T-helper 17 cell (primary cell): Measurements from ENCODE around the gene MYF6. TPM values are rescaled to one million over a fixed set of nuclear protein-coding genes. Genes with fewer than 3 reads are reported as not detected.

Source experiments
- ATAC-seq: fragments of 150-1000 bp; cut with Tn5 transposase; 2 replicates; pipeline ENCODE4 v1.10.0; 2021; ENCODE audit warnings: mild to moderate bottlenecking, moderate library complexity
- DNase-seq, 3 donors: peaks; one replicate each; pipeline versions ENCODE4 v3.0.0 to v3.0.0-alpha.2; 2020 to 2021
- H3K9me3 ChIP-seq: one replicate; pipeline ENCODE4 v1.7.0; 2013; ENCODE audit warnings: low read length, mild to moderate bottlenecking; ENCODE audit not compliant: control insufficient read depth, poor library complexity, severe bottlenecking
- H3K27ac Mint-ChIP-seq: one replicate; pipeline ENCODE4 v1.8.0; 2022; ENCODE audit warnings: mild to moderate bottlenecking, moderate library complexity, mixed read lengths
- H3K27me3 Mint-ChIP-seq: one replicate; pipeline ENCODE4 v1.8.0; 2022; ENCODE audit warnings: mixed read lengths
- H3K36me3 Mint-ChIP-seq: one replicate; pipeline ENCODE4 v1.8.0; 2022; ENCODE audit warnings: low read depth, mixed read lengths
- H3K4me1 Mint-ChIP-seq: one replicate; pipeline ENCODE4 v1.8.0; 2022; ENCODE audit warnings: mild to moderate bottlenecking, mixed read lengths
- H3K4me3 Mint-ChIP-seq: one replicate; pipeline ENCODE4 v1.8.0; 2022; ENCODE audit warnings: mild to moderate bottlenecking, moderate library complexity, mixed read lengths
- total RNA-seq, 4 donors: library from RNA in 2 of 4; stranded (reverse) in 2 of 4; gene quantifications; one replicate each; pipeline ENCODE4 v1.2.3 and lab custom pipeline; 2022 to 2026

Gene MYF6
- total RNA-seq, 2 donors from 2014 or later: not detected

- Mint-ChIP-seq H3K4me1 (no peaks in the 10 kb centered on the region), H3K4me3 (no peak overlapping the region), H3K27ac (no peak overlapping the region), H3K36me3 (no peaks in the 10 kb centered on the region), H3K27me3 (no peaks in the 10 kb centered on the region)
- no peaks in the 10 kb centered on the region for H3K9me3 ChIP-seq
- no peak for ATAC-seq
- no peak for DNase-seq
Measured at GRCh38 chr12:80692114-80692513, 15.3 kb upstream of the MYF6 start.

GRCh38 chr12:80697270-80697887 is 10.1 kb upstream of the MYF6 start:
- H3K36me3 Mint-ChIP-seq: no peaks in the 10 kb centered on the region
- H3K4me3 Mint-ChIP-seq: no peak overlapping the region
- DNase-seq (no peak), ATAC-seq (no peak)
- H3K4me1 Mint-ChIP-seq: no peaks in the 10 kb centered on the region
- no peak overlapping the region for H3K27ac Mint-ChIP-seq
- H3K9me3 ChIP-seq: no peaks in the 10 kb centered on the region
- no peaks in the 10 kb centered on the region for H3K27me3 Mint-ChIP-seq

GRCh38 chr12:80698256-80698655 is 9.2 kb upstream of the MYF6 start:
- DNase-seq (no peak), ATAC-seq (no peak)
- Mint-ChIP-seq H3K27me3 (no peaks in the 10 kb centered on the region), H3K4me1 (no peaks in the 10 kb centered on the region), H3K27ac (no peak overlapping the region), H3K4me3 (no peak overlapping the region), H3K36me3 (no peaks in the 10 kb centered on the region)
- no peaks in the 10 kb centered on the region for H3K9me3 ChIP-seq

GRCh38 chr12:80698847-80699542 is 8.4 kb upstream of the MYF6 start:
- no peaks in the 10 kb centered on the region for H3K27me3 Mint-ChIP-seq
- no peak for ATAC-seq
- no peaks in the 10 kb centered on the region for H3K36me3 Mint-ChIP-seq
- no peaks in the 10 kb centered on the region for H3K9me3 ChIP-seq
- H3K4me1 Mint-ChIP-seq: no peaks in the 10 kb centered on the region
- no peak overlapping the region for H3K27ac Mint-ChIP-seq
- DNase-seq: no peak
- H3K4me3 Mint-ChIP-seq: no peak overlapping the region

- no peak overlapping the region for H3K4me3 Mint-ChIP-seq
- H3K27me3 Mint-ChIP-seq: no peaks in the 10 kb centered on the region
- DNase-seq: no peak
- H3K36me3 Mint-ChIP-seq: no peaks in the 10 kb centered on the region
- H3K27ac Mint-ChIP-seq: no peak overlapping the region
- H3K9me3 ChIP-seq: no peaks in the 10 kb centered on the region
- H3K4me1 Mint-ChIP-seq: no peaks in the 10 kb centered on the region
- ATAC-seq: no peak
Measured at GRCh38 chr12:80700327-80700726, 7.1 kb upstream of the MYF6 start.

- H3K9me3 ChIP-seq: no peaks in the 10 kb centered on the region
- Mint-ChIP-seq H3K4me3 (no peak overlapping the region), H3K36me3 (no peaks in the 10 kb centered on the region), H3K27ac (no peak overlapping the region), H3K4me1 (no peaks in the 10 kb centered on the region), H3K27me3 (no peaks in the 10 kb centered on the region)
- ATAC-seq: no peak
- no peak for DNase-seq
Measured at GRCh38 chr12:80701388-80701787, 6.0 kb upstream of the MYF6 start.

GRCh38 chr12:80702889-80703805 is 4.3 kb upstream of the MYF6 start:
- Mint-ChIP-seq H3K4me3 (no peak overlapping the region), H3K27me3 (peaks cover 11% of the 10 kb centered on the region), H3K36me3 (peaks cover 2% of the 10 kb centered on the region), H3K27ac (no peak overlapping the region), H3K4me1 (no peaks in the 10 kb centered on the region)
- H3K9me3 ChIP-seq: no peaks in the 10 kb centered on the region
- no peak for DNase-seq
- ATAC-seq: no peak

GRCh38 chr12:80704420-80704819 is 3.0 kb upstream of the MYF6 start:
- Mint-ChIP-seq H3K27ac (no peak overlapping the region), H3K4me1 (no peaks in the 10 kb centered on the region), H3K36me3 (peaks cover 2% of the 10 kb centered on the region), H3K4me3 (no peak overlapping the region), H3K27me3 (peaks cover 19% of the 10 kb centered on the region)
- DNase-seq: no peak
- ATAC-seq: no peak
- no peaks in the 10 kb centered on the region for H3K9me3 ChIP-seq

GRCh38 chr12:80707830-80708258 is 410 bp downstream of the MYF6 start:
- Mint-ChIP-seq H3K4me1 (no peaks in the 10 kb centered on the region), H3K36me3 (peaks cover 2% of the 10 kb centered on the region), H3K27ac (no peak overlapping the region), H3K27me3 (peaks cover 27% of the 10 kb centered on the region), H3K4me3 (no peak overlapping the region)
- no peak for DNase-seq
- H3K9me3 ChIP-seq: no peaks in the 10 kb centered on the region
- no peak for ATAC-seq

- H3K9me3 ChIP-seq: no peaks in the 10 kb centered on the region
- H3K4me3 Mint-ChIP-seq: no peak overlapping the region
- DNase-seq (no peak), ATAC-seq (no peak)
- H3K36me3 Mint-ChIP-seq: peaks cover 2% of the 10 kb centered on the region
- no peaks in the 10 kb centered on the region for H3K4me1 Mint-ChIP-seq
- no peak overlapping the region for H3K27ac Mint-ChIP-seq
- H3K27me3 Mint-ChIP-seq: peaks cover 27% of the 10 kb centered on the region
Measured at GRCh38 chr12:80708259-80708974, 983 bp downstream of the MYF6 start.

- H3K4me1 Mint-ChIP-seq: no peaks in the 10 kb centered on the region
- no peak overlapping the region for H3K4me3 Mint-ChIP-seq
- no peak for ATAC-seq
- peaks cover 2% of the 10 kb centered on the region for H3K36me3 Mint-ChIP-seq
- H3K27me3 Mint-ChIP-seq: peaks cover 30% of the 10 kb centered on the region
- no peaks in the 10 kb centered on the region for H3K9me3 ChIP-seq
- no peak overlapping the region for H3K27ac Mint-ChIP-seq
- DNase-seq: no peak
Measured at GRCh38 chr12:80708975-80709328, 1.5 kb downstream of the MYF6 start.

- Mint-ChIP-seq H3K4me1 (no peaks in the 10 kb centered on the region), H3K4me3 (no peak overlapping the region), H3K27me3 (peaks cover 41% of the 10 kb centered on the region), H3K36me3 (peaks cover 2% of the 10 kb centered on the region), H3K27ac (no peak overlapping the region)
- ATAC-seq: no peak
- DNase-seq: no peak
- H3K9me3 ChIP-seq: no peaks in the 10 kb centered on the region
Measured at GRCh38 chr12:80709811-80710726, 2.6 kb downstream of the MYF6 start.
